ENCODE results near the gene MORN3.

MORN3 gene

GRCh38 chr12:121613462-121613861, 56.0 kb downstream of the MORN3 start:
- in situ Hi-C loops (cut with MboI; ENCODE audit: low sequenced_read_pairs) = no loop called here

- in situ Hi-C loops (cut with MboI; ENCODE audit: low sequenced_read_pairs) = no loop called here
These were observed 58.1 kb downstream of the MORN3 start for GRCh38 chr12:121611306-121611705.

GRCh38 chr12:121610239-121611149, 59.0 kb downstream of the MORN3 start:
- in situ Hi-C loops (cut with MboI; ENCODE audit: low sequenced_read_pairs) = no loop called here

- in situ Hi-C loops (cut with MboI; ENCODE audit: low sequenced_read_pairs) = no loop called here
These were observed 61.2 kb downstream of the MORN3 start for GRCh38 chr12:121608301-121608700.

GRCh38 chr12:121603581-121603980, 65.9 kb downstream of the MORN3 start:
- in situ Hi-C loops (cut with MboI; ENCODE audit: low sequenced_read_pairs) = no loop called here

GRCh38 chr12:121602766-121603165, 66.7 kb downstream of the MORN3 start:
- in situ Hi-C loops (cut with MboI; ENCODE audit: low sequenced_read_pairs) = no loop called here

- in situ Hi-C loops (cut with MboI; ENCODE audit: low sequenced_read_pairs) = no loop called here
These were observed 68.6 kb downstream of the MORN3 start for GRCh38 chr12:121600702-121601336.
